PC-3 (cell line): ENCODE measurements around the gene ZNF165.

Experiments used
- CTCF ChIP-seq: fragments of 300-600 bp; sonication (generic); conservative IDR thresholded peaks from 2 replicates; pipeline ENCODE4 v1.5.1; 2017; ENCODE audit warnings: antibody characterized with exemption, low read depth, mild to moderate bottlenecking, low read length
- EZH2phosphoT487 ChIP-seq: fragments of 300-600 bp; sonication (generic); IDR thresholded peaks from 2 replicates; pipeline ENCODE4 v1.6.1; 2018; ENCODE audit warnings: mild to moderate bottlenecking, antibody characterized with exemption, low read length, borderline replicate concordance

- TF ChIP-seq CTCF (no peak), EZH2phosphoT487 (no peak)
Measured at GRCh38 chr6:28125401-28125800, 45.0 kb downstream of the ZNF165 start.
